K562 (cell line): ENCODE results near the gene PDE1C. TPM values are rescaled to one million over a fixed set of nuclear protein-coding genes. Genes with fewer than 3 reads are reported as not detected.
A peak's percentile ranks its signal among the peaks of the same experiment; 100 is the strongest.

Experiments
- ATAC-seq: fragments of 200-7000 bp; cut with Tn5 transposase; 3 replicates; pipeline ENCODE4 v1.9.1; 2020; ENCODE audit warnings: moderate library complexity
- Bru-seq: library from RNA; stranded (reverse); fragments of 400-500 nt; gene quantifications from one replicate; lab custom pipeline; 2021; lab: Mats Ljungman, UMichigan
- BruChase-seq, 2 experiments: library from RNA; stranded (reverse); fragments of 400-500 nt; gene quantifications; one replicate each; lab custom pipeline; 2021; lab: Mats Ljungman, UMichigan
- BruUV-seq: library from RNA; stranded (reverse); fragments of 400-500 nt; replicated peaks from 2 replicates; lab custom pipeline; 2021; lab: Mats Ljungman, UMichigan
- CTCF ChIA-PET: fragments of 300-600 bp; formaldehyde crosslinking; extraction: SDS; loops from one replicate; lab custom pipeline; 2021; ENCODE audit warnings: low intra/inter-chr PET ratio; lab: Yijun Ruan, JAX
- POLR2A ChIA-PET: fragments of 300-600, 350-650 bp; sonication (Branson Sonifier 250); formaldehyde crosslinking; extraction: SDS; loops from one replicate; lab custom pipeline; 2021; ENCODE audit warnings: antibody characterized with exemption, inconsistent platforms; lab: Yijun Ruan, JAX
- DNase-seq, 4 experiments: peaks; one replicate each; pipeline versions ENCODE4 v3.0.0 to v3.0.0-alpha.2; 2011 to 2018; ENCODE audit warnings: low spot score in 3 of 4, mixed read lengths in 3 of 4; ENCODE audit errors: extremely low read depth in 1 of 4
- FAIRE-seq: peaks from 2 replicates; lab custom pipeline; 2011; peaks lifted over from hg19 to GRCh38; lab: Jason Lieb, UNC
- H2AFZ ChIP-seq: 2 replicates; pipeline ENCODE4 v1.6.0; 2011; ENCODE audit warnings: low read depth, low read length, control low read depth, inconsistent platforms
- H3K27ac ChIP-seq: fragments of 200-600 bp; 3 replicates; pipeline ENCODE4 v1.8.0; 2011; ENCODE audit warnings: low read depth, mild to moderate bottlenecking, control low read depth, inconsistent platforms, low read length, moderate library complexity, mixed read lengths; ENCODE audit errors: extremely low read depth
- H3K27me3 ChIP-seq, 2 experiments: fragments of 300-600 bp in 1 of 2; 2 replicates in 1 of 2; 3 replicates in 1 of 2; pipeline versions ENCODE4 v1.6.0 to v1.8.0; 2011; ENCODE audit warnings: inconsistent platforms in 2 of 2, low read length in 2 of 2, mild to moderate bottlenecking in 1 of 2, mixed read lengths in 1 of 2, moderate library complexity in 1 of 2; ENCODE audit not compliant: control insufficient read depth in 2 of 2, insufficient read depth in 2 of 2
- H3K36me3 ChIP-seq: fragments of 300-600 bp; 3 replicates; pipeline ENCODE4 v1.8.0; 2011; ENCODE audit warnings: mild to moderate bottlenecking, low read length, inconsistent platforms; ENCODE audit not compliant: control insufficient read depth, insufficient read depth
- H3K4me1 ChIP-seq, 2 experiments: fragments of 200-600 bp in 1 of 2; replicated peaks in 1 of 2; 2 replicates in 1 of 2; 3 replicates in 1 of 2; pipeline versions ENCODE4 v1.5.1 to v1.8.0; 2011; ENCODE audit warnings: inconsistent platforms in 2 of 2, low read length in 2 of 2, mild to moderate bottlenecking in 1 of 2, mixed read lengths in 1 of 2, moderate library complexity in 1 of 2; ENCODE audit not compliant: control insufficient read depth in 2 of 2, insufficient read depth in 2 of 2
- H3K4me2 ChIP-seq: 2 replicates; pipeline ENCODE4 v1.6.1; 2011; ENCODE audit warnings: low read length, control low read depth, inconsistent platforms, mixed read lengths; ENCODE audit not compliant: insufficient read depth
- H3K4me3 ChIP-seq: fragments of 200-600 bp; sonication (generic), shearing (Covaris generic); 2 replicates; pipeline ENCODE4 v1.5.1; 2016; ENCODE audit warnings: control low read depth, inconsistent platforms
- H3K79me2 ChIP-seq: fragments of 200-600 bp; 3 replicates; pipeline ENCODE4 v1.8.0; 2011; ENCODE audit warnings: low read length, inconsistent platforms; ENCODE audit not compliant: control insufficient read depth, insufficient read depth
- H3K9ac ChIP-seq, 2 experiments: 2 replicates each; pipeline versions ENCODE4 v1.6.0 to v1.6.1; 2011; ENCODE audit warnings: low read depth in 2 of 2, low read length in 2 of 2, control low read depth in 1 of 2, inconsistent platforms in 1 of 2, mild to moderate bottlenecking in 1 of 2, mixed read lengths in 1 of 2; ENCODE audit not compliant: insufficient read depth in 1 of 2
- H3K9me1 ChIP-seq: one replicate; pipeline ENCODE4 v1.6.0; 2011; ENCODE audit warnings: inconsistent platforms, mild to moderate bottlenecking, low read length, moderate library complexity; ENCODE audit not compliant: control insufficient read depth, insufficient read depth
- H3K9me3 ChIP-seq: replicated peaks from 2 replicates; pipeline ENCODE4 v1.5.1; 2011; ENCODE audit warnings: low read depth, low read length, inconsistent platforms; ENCODE audit not compliant: control insufficient read depth, insufficient read depth
- H4K20me1 ChIP-seq: replicated peaks from 2 replicates; pipeline ENCODE4 v1.6.1; 2011; ENCODE audit warnings: low read length, inconsistent platforms, mixed read lengths; ENCODE audit not compliant: control insufficient read depth, insufficient read depth
- COPS2 ChIP-seq: fragments of 450-650 bp; conservative IDR thresholded peaks from 2 replicates; pipeline ENCODE4 v1.6.1; 2016; ENCODE audit warnings: mild to moderate bottlenecking, moderate library complexity
- HMGXB4 ChIP-seq: sonication (generic); formaldehyde crosslinking; IDR thresholded peaks from 2 replicates; pipeline ENCODE4 v1.8.1; 2023; ENCODE audit warnings: mild to moderate bottlenecking, missing genetic modification reagents
- IRF2 ChIP-seq: sonication (generic); formaldehyde crosslinking; IDR thresholded peaks from 2 replicates; pipeline ENCODE4 v1.8.1; 2022; ENCODE audit warnings: mild to moderate bottlenecking, missing genetic modification reagents
- NCOR1 ChIP-seq: fragments of 450-650 bp; IDR thresholded peaks from 2 replicates; pipeline ENCODE4 v1.6.1; 2016; ENCODE audit warnings: mild to moderate bottlenecking, moderate library complexity
- SOX6 ChIP-seq: fragments of 450-650 bp; IDR thresholded peaks from 2 replicates; pipeline ENCODE4 v1.6.1; 2014; ENCODE audit warnings: mild to moderate bottlenecking
- ZNF165 ChIP-seq: fragments of 250-450 bp; sonication (Bioruptor Pico); IDR thresholded peaks from 2 replicates; pipeline ENCODE4 v1.4.0; 2020; ENCODE audit warnings: borderline replicate concordance
- ZNF609 ChIP-seq: sonication (generic); formaldehyde crosslinking; IDR thresholded peaks from 2 replicates; pipeline ENCODE4 v1.8.1; 2023; ENCODE audit warnings: missing genetic modification reagents, mild to moderate bottlenecking, borderline replicate concordance
- whole genome bisulfite sequencing: fragments of 100-300 bp; shearing (Covaris generic); methylation state at CpG from one replicate; pipeline ENCODE4 v1.1.6; 2016; ENCODE audit warnings: low coverage, mixed read lengths; ENCODE audit not compliant: insufficient coverage; ENCODE audit errors: missing lambda C conversion rate; 5-methylcytosine and 5-hydroxymethylcytosine counted together
- in situ Hi-C: fragments of 300-500 bp; cut with MboI; formaldehyde crosslinking; loops from 4 replicates; pipeline ENCODE4 v1.15.0; 2018; ENCODE audit warnings: inconsistent platforms, mixed read lengths
- intact Hi-C: fragments of 100-400 bp; cut with micrococcal nuclease; formaldehyde crosslinking; loops from 2 replicates; pipeline ENCODE4 v1.14.2; 2022
- long read RNA-seq, 3 experiments: library from polyadenylated mRNA in 2 of 3; library from RNA in 1 of 3; unstranded in 2 of 3; stranded (forward) in 1 of 3; transcript quantifications; one replicate each; pipeline ENCODE4 v2.0.0, GENCODE V29; 2019 to 2022
- polyA minus RNA-seq, 3 experiments: library from RNA; depleted of rRNA, polyadenylated mRNA; stranded (reverse); fragments of >200 nt; gene quantifications; 2 replicates each; pipeline ENCODE4 v1.2.3, GENCODE V29; 2011
- polyA plus RNA-seq, 8 experiments: library from polyadenylated mRNA; depleted of rRNA in 4 of 8; stranded (reverse) in 5 of 8; unstranded in 3 of 8; fragments of >200 nt; fragmentation: Nextera tagmentation in 2 of 8; fragmentation: Illumina TruSeq in 1 of 8; extraction: Ambion mirVana in 2 of 8; extraction: Trizol in 1 of 8; gene quantifications; 2 replicates each; pipeline versions ENCODE4 v1.2.1 to v1.2.3, GENCODE V29; 2011 to 2014; ENCODE audit warnings: inconsistent platforms in 1 of 8, missing spikeins in 1 of 8
- total RNA-seq, 7 experiments: library from RNA; depleted of rRNA in 6 of 7; stranded (reverse); fragments of >200 nt in 6 of 7; fragmentation: Illumina TruSeq in 2 of 7; extraction: Trizol in 2 of 7; gene quantifications; 2 replicates each; pipeline versions ENCODE4 v1.2.1 to v1.2.3, GENCODE V29; 2011 to 2021; ENCODE audit warnings: low replicate concordance in 1 of 7

The PDE1C gene
- total RNA-seq (2011; cell fraction: chromatin; rRNA removed; ENCODE audit: low replicate concordance), result 0.05 and 0.23 TPM in 2 replicates
- total RNA-seq (2011; cell fraction: nucleolus; rRNA removed), result 0.13 TPM in 1 of 2 replicates, not detected in the other
- 0.07 and 0.08 TPM in 2 replicates for total RNA-seq (2011; cell fraction: nucleoplasm; rRNA removed)
- total RNA-seq (2014; rRNA removed), result not detected in 2 replicates
- total RNA-seq (2014; rRNA removed; fragmentation: Illumina TruSeq; extraction: Trizol), result not detected in 2 replicates
- not detected in 2 replicates for total RNA-seq (2015; rRNA removed; fragmentation: Illumina TruSeq; extraction: Trizol)
- total RNA-seq (2021), result not detected in 2 replicates
- polyA plus RNA-seq (2011; rRNA removed), result 0.01 TPM in 1 of 2 replicates, not detected in the other
- polyA plus RNA-seq (2011; cell fraction: cytosol; rRNA removed), result not detected in 2 replicates
- polyA plus RNA-seq (2011; cell fraction: nucleus; rRNA removed), result 0.27 TPM in 1 of 2 replicates, not detected in the other
- polyA plus RNA-seq (2012), result 0.11 TPM in 1 of 2 replicates, not detected in the other
- not detected in 2 replicates for polyA plus RNA-seq (2014; fragmentation: Illumina TruSeq; extraction: Trizol)
- polyA plus RNA-seq (2014; fragmentation: Nextera tagmentation; extraction: Ambion mirVana), result not detected
- polyA plus RNA-seq (2014; rRNA removed), result under 0.01 TPM in 1 of 2 replicates, not detected in the other
- 0.42 TPM in 1 of 2 replicates, not detected in the other for polyA minus RNA-seq (2011; rRNA and poly(A)+ RNA removed)
- not detected in 2 replicates for polyA minus RNA-seq (2011; cell fraction: cytosol; rRNA and poly(A)+ RNA removed)
- polyA minus RNA-seq (2011; cell fraction: nucleus; rRNA and poly(A)+ RNA removed), result under 0.01 TPM in 2 replicates
- percentile 11 among the genes with signal in this experiment for Bru-seq, nascent RNA
- BruChase-seq, experiment 1, labeled RNA remaining after a 2-hour chase, result percentile 12 among the genes with signal in this experiment
- percentile 11 among the genes with signal in this experiment for BruChase-seq, experiment 2, labeled RNA remaining after a 6-hour chase
- long read RNA-seq, experiment 1, result 0 reads
- long read RNA-seq, experiment 2, result 0 reads
- long read RNA-seq, experiment 3, result 0 reads

GRCh38 chr7:32070406-32071360, at the start of gene PDE1C:
TSS of gene PDE1C (minus strand) at chr7:32070407.
- no peaks in the 10 kb centered on the region for H4K20me1 ChIP-seq
- ChIA-PET CTCF (no interaction called here), POLR2A (no interaction called here)
- H3K27ac ChIP-seq, result no peak within 1 kb of the TSS
- H2AFZ ChIP-seq, result no peak within 1 kb of the TSS
- DNase-seq (no peak), ATAC-seq (no peak), FAIRE-seq (no peak)
- H3K27me3 ChIP-seq, result peaks cover 0 to 10% of the 10 kb centered on the region in 2 experiments; a peak in 2 of 5 replicates
- no peaks in the 10 kb centered on the region; a peak in 1 of 5 replicates for H3K4me1 ChIP-seq
- WGBS, result 6% methylated on average over 36 of the region's 88 CpGs
- no peak within 1 kb of the TSS for H3K4me3 ChIP-seq
- no peak within 1 kb of the TSS for H3K4me2 ChIP-seq
- no peaks in the 10 kb centered on the region for H3K36me3 ChIP-seq
- in situ Hi-C loops, result no loop called here
- H3K9me1 ChIP-seq, result no peaks in the 10 kb centered on the region
- no peaks in the 10 kb centered on the region for H3K9me3 ChIP-seq
- no peak within 1 kb of the TSS for H3K9ac ChIP-seq
- no TSS peak for BruUV-seq
- intact Hi-C loops, result no loop called here
- no peaks in the 10 kb centered on the region for H3K79me2 ChIP-seq
- TF ChIP-seq ZNF165 (CRISPR knock-in tag) (no peak), ZNF609 (no peak), SOX6 (no peak), COPS2 (no peak), IRF2 (CRISPR knock-in tag) (no peak), HMGXB4 (CRISPR knock-in tag) (no peak), NCOR1 (no peak)
